ENCODE data around the gene AKAP8.
"Not testable (repeated sequence)": the region's sequence is repeated elsewhere in the genome, so short reads cannot be mapped to it uniquely, and the experiment has no call there.

AKAP8 gene

DNA sequence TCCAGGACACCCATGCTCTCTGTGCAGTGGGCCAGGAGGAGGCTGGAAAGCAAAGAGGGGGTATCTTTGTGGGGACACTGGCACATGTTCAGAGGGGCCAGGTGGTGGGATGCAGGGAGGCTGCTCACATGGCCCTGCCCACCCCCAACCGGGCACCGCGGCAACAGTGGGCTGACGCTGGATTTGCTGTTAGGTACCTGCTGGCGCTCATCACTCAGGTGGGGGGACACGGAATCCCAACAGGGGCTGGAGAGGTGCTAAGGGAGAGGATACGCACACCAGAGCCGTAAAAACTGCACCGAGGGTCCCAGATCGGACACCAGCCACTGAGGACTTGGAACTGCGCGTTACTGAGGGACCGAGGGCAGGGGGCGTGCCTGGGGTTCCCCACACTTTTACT, 20.0 kb upstream of the AKAP8 start:
- H3K27ac Mint-ChIP-seq: no peak overlapping the region
- no peaks in the 10 kb centered on the region for H3K27me3 Mint-ChIP-seq
- peaks cover 14 to 22% of the 10 kb centered on the region in 2 donors for H3K4me1 Mint-ChIP-seq (ENCODE audit: low read depth in 2 of 2)

GRCh38 chr19:15399234-15399515, 19.6 kb upstream of the AKAP8 start:
- Mint-ChIP-seq H3K27me3 (no peaks in the 10 kb centered on the region), H3K36me3 (ENCODE audit: insufficient read depth) (peaks cover 63% of the 10 kb centered on the region), H3K9me3 (no peaks in the 10 kb centered on the region), H3K4me1 (ENCODE audit: low read depth in 2 of 2) (peaks cover 9 to 19% of the 10 kb centered on the region in 2 donors), H3K27ac (no peak overlapping the region), H3K4me3 (no peak overlapping the region)
- DNase-seq (no peak), ATAC-seq (replicated peaks) (no peak)

More for the DNA sequence above, 20.0 kb upstream of the AKAP8 start:
- DNase-seq (no peak), ATAC-seq (replicated peaks) (no peak)
- no peaks in the 10 kb centered on the region for H3K9me3 Mint-ChIP-seq
- H3K4me3 Mint-ChIP-seq: no peak overlapping the region
- H3K36me3 Mint-ChIP-seq (ENCODE audit: insufficient read depth): peaks cover 61% of the 10 kb centered on the region

DNA sequence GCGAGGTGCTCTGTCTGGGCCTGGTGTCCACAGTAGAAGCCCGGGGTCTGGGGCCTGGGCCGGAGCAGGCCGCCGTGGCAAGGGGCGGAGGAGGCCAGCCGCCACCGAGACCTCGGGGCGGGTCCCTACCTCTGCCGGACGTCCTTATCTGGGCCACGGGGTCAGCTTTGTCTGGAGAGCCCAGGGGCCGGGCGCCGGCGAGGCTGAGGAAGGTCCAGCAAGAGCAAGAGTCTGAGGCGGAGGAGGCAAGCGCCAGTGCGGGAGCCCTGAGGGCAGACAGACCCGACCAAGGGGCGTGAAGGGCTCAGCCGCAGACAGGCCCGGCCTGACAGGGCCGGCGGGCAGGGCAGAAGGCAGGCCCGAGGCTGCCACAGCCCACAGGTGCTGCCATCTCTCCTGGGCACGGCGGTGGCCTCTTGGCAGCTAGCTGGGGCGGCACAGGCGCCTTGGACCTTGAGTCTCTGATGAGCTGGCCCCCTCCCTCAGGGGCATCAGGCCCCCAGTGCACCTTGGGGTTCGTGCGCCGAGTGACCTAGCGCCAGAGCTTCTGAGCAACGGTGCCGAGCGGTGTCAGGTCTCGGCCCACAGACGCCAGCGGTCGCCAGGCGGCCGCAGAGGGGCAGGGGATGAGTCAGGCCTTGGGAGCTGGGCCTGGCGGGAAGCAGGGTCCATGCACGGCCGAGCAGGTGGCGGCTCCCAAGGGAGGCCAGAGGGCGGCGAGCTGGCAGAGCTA, 19.1 kb upstream of the AKAP8 start:
- H3K4me3 Mint-ChIP-seq: no peak overlapping the region
- H3K27me3 Mint-ChIP-seq: no peaks in the 10 kb centered on the region
- H3K36me3 Mint-ChIP-seq (ENCODE audit: insufficient read depth): peaks cover 66% of the 10 kb centered on the region
- no peaks in the 10 kb centered on the region for H3K9me3 Mint-ChIP-seq
- ATAC-seq (replicated peaks) (no peak), DNase-seq (no peak)
- peaks cover 8 to 19% of the 10 kb centered on the region in 2 donors for H3K4me1 Mint-ChIP-seq (ENCODE audit: low read depth in 2 of 2)
- H3K27ac Mint-ChIP-seq: no peak overlapping the region

DNA sequence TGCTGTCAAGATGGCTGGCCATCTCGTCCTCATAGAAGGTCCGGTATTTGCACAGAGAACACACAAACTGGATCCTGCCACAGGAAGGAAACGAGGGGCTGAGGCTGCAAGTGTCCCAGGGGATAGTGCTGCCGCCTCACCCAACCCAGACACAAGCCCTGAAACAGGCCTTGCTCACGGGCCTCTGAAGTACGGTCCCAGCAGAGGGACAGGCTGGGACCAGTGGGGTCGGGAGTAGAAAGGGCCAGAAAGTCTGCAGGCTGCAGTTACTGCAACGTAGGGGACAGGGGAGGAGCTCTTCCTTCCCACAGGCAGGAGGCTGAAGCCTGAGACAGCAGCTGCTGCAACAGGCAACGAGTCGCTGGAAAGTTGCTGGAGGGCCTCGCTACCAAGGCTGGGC, 18.2 kb upstream of the AKAP8 start:
- H3K4me3 Mint-ChIP-seq: no peak overlapping the region
- H3K4me1 Mint-ChIP-seq (ENCODE audit: low read depth in 2 of 2): peaks cover 3 to 16% of the 10 kb centered on the region in 2 donors
- ATAC-seq (replicated peaks): no peak
- no peaks in the 10 kb centered on the region for H3K9me3 Mint-ChIP-seq
- no peak for DNase-seq
- peaks cover 73% of the 10 kb centered on the region for H3K36me3 Mint-ChIP-seq (ENCODE audit: insufficient read depth)
- peak overlapping the region in 1 of 2 donors; percentile 87 for H3K27ac Mint-ChIP-seq
- no peaks in the 10 kb centered on the region for H3K27me3 Mint-ChIP-seq

- Mint-ChIP-seq H3K36me3 (ENCODE audit: insufficient read depth) (peaks cover 74% of the 10 kb centered on the region), H3K4me1 (ENCODE audit: low read depth in 2 of 2) (peaks cover 0 to 16% of the 10 kb centered on the region in 2 donors), H3K4me3 (no peak overlapping the region), H3K27ac (peak overlapping the region in 1 of 2 donors; percentile 87), H3K9me3 (no peaks in the 10 kb centered on the region), H3K27me3 (no peaks in the 10 kb centered on the region)
- no peak for DNase-seq
- no peak for ATAC-seq (replicated peaks)
Measured at GRCh38 chr19:15397236-15397635, 17.6 kb upstream of the AKAP8 start.

GRCh38 chr19:15396436-15396835, 16.8 kb upstream of the AKAP8 start:
- peaks cover 78% of the 10 kb centered on the region for H3K36me3 Mint-ChIP-seq (ENCODE audit: insufficient read depth)
- H3K27ac Mint-ChIP-seq: peak overlapping the region; percentile 78 to 87
- DNase-seq (no peak), ATAC-seq (replicated peaks) (no peak)
- H3K4me3 Mint-ChIP-seq: no peak overlapping the region
- H3K27me3 Mint-ChIP-seq: no peaks in the 10 kb centered on the region
- H3K9me3 Mint-ChIP-seq: no peaks in the 10 kb centered on the region
- H3K4me1 Mint-ChIP-seq (ENCODE audit: low read depth in 2 of 2): peaks cover 0 to 16% of the 10 kb centered on the region in 2 donors

DNA sequence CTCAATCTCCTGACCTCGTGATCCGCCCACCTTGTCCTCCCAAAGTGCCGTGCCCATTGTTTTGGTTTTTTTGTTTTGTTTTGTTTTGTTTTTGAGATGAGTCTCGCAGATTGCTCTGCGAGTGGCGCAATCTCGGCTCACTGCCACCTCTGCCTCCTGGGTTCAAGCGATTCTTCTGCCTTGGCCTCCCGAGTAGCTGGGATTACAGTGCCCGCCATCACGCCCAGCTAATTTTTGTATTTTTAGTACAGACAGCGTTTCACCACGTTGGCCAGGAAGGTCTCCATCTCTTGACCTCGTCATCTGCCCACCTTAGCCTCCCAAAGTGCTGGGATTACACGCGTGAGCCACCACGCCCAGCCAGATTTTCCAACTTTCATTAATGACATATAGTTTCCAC, 15.7 kb upstream of the AKAP8 start:
- not testable (repeated sequence) for H3K4me3 Mint-ChIP-seq; DNase-seq; ATAC-seq (replicated peaks); H3K27me3 Mint-ChIP-seq; H3K9me3 Mint-ChIP-seq; H3K27ac Mint-ChIP-seq
- Mint-ChIP-seq H3K36me3 (ENCODE audit: insufficient read depth) (peaks cover 77% of the 10 kb centered on the region), H3K4me1 (ENCODE audit: low read depth in 2 of 2) (peaks cover 2 to 24% of the 10 kb centered on the region in 2 donors)

GRCh38 chr19:15394426-15394825, 14.8 kb upstream of the AKAP8 start:
- H3K27ac Mint-ChIP-seq: peak overlapping the region in 1 of 2 donors; percentile 9
- H3K4me1 Mint-ChIP-seq (ENCODE audit: low read depth in 2 of 2): peaks cover 2 to 27% of the 10 kb centered on the region in 2 donors
- H3K4me3 Mint-ChIP-seq: no peak overlapping the region
- peaks cover 76% of the 10 kb centered on the region for H3K36me3 Mint-ChIP-seq (ENCODE audit: insufficient read depth)
- H3K27me3 Mint-ChIP-seq: no peaks in the 10 kb centered on the region
- no peaks in the 10 kb centered on the region for H3K9me3 Mint-ChIP-seq
- ATAC-seq (replicated peaks): no peak
- no peak for DNase-seq

DNA sequence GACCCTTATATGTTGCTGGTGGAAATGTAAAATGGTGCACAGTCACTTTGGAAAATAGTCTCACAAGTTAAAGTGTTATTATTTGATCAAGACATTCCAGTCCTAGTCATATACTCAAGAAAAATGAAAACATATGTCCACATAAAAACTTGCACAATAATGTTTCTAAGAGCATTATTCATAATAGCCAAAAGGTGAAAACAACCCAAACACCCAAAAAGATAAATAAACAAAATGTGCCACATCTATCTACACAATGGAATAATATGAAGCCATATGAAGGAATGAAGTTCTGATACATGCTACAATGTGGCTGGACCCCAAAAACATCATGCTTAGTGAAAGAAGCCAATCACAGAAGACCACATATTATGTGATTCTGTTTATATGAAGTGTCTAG, 14.4 kb upstream of the AKAP8 start:
- Mint-ChIP-seq H3K36me3 (ENCODE audit: insufficient read depth) (peaks cover 75% of the 10 kb centered on the region), H3K4me1 (ENCODE audit: low read depth in 2 of 2) (peaks cover 2 to 31% of the 10 kb centered on the region in 2 donors), H3K4me3 (no peak overlapping the region), H3K27me3 (no peaks in the 10 kb centered on the region), H3K9me3 (no peaks in the 10 kb centered on the region), H3K27ac (peak overlapping the region in 1 of 2 donors; percentile 9)
- ATAC-seq (replicated peaks): no peak
- no peak for DNase-seq

- ATAC-seq (replicated peaks) (no peak), DNase-seq (no peak)
- Mint-ChIP-seq H3K27me3 (no peaks in the 10 kb centered on the region), H3K9me3 (no peaks in the 10 kb centered on the region), H3K4me1 (ENCODE audit: low read depth in 2 of 2) (peaks cover 2 to 19% of the 10 kb centered on the region in 2 donors), H3K27ac (no peak overlapping the region), H3K4me3 (no peak overlapping the region), H3K36me3 (ENCODE audit: insufficient read depth) (peaks cover 58% of the 10 kb centered on the region)
Measured at GRCh38 chr19:15390814-15391213, 11.2 kb upstream of the AKAP8 start.

DNA sequence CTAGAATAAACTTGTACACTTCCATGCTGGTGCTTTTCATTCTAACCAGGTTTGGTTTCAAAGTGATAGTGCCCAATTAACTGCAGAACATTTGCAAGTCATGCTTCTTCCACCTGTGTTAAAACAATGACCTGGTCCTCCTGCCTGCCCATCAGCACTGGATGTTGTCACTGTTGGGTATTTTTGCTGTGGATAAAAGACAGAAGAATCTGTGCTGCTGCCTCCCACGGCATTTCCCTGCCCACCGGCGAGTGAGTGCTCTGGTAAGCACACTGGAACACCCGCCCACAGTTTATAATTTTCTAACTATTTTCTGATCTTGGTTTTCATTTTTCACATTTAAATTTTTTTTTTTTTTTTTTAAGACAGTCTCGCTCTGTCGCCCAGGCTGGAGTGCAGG, 2.3 kb upstream of the AKAP8 start:
- Mint-ChIP-seq H3K4me3 (peak overlapping the region; percentile 89 to 97), H3K9me3 (no peaks in the 10 kb centered on the region), H3K27ac (peak overlapping the region; percentile 97 to 99), H3K36me3 (ENCODE audit: insufficient read depth) (peaks cover 40% of the 10 kb centered on the region), H3K4me1 (ENCODE audit: low read depth in 2 of 2) (peaks cover 16 to 27% of the 10 kb centered on the region in 2 donors), H3K27me3 (no peaks in the 10 kb centered on the region)
- DNase-seq: no peak
- ATAC-seq (replicated peaks): no peak

DNA sequence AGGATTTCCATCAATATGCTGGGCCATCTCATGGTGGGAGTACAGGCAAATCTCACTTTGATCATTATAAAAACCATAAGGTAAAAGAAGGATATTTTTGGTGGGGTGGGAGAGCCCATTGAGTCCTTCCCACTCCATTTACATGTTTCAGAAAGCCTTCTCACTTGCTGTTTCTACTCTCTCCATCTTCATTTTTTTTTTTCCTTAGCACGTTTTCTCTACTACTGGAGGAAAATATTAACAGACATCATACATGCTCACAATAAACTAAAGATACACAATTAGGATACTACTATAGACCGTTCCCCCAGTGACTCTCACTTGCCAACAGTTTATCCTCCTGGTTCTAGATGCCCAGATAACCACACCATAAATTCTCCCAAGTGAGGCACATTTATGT, 1.8 kb upstream of the AKAP8 start:
- H3K36me3 Mint-ChIP-seq (ENCODE audit: insufficient read depth): peaks cover 43% of the 10 kb centered on the region

GRCh38 chr19:15379999-15380647, 536 bp upstream of the AKAP8 start:
- ATAC-seq (replicated peaks) (peak; percentile 45), DNase-seq (no peak)
- H3K27me3 Mint-ChIP-seq: no peaks in the 10 kb centered on the region
- peaks cover 40% of the 10 kb centered on the region for H3K36me3 Mint-ChIP-seq (ENCODE audit: insufficient read depth)
- H3K9me3 Mint-ChIP-seq: no peaks in the 10 kb centered on the region
- peak overlapping the region; percentile 97 to 99 for H3K27ac Mint-ChIP-seq
- peaks cover 19 to 32% of the 10 kb centered on the region in 2 donors for H3K4me1 Mint-ChIP-seq (ENCODE audit: low read depth in 2 of 2)
- peak overlapping the region; percentile 89 to 97 for H3K4me3 Mint-ChIP-seq

More for the DNA sequence above, 1.8 kb upstream of the AKAP8 start:
- DNase-seq (no peak), ATAC-seq (replicated peaks) (no peak)
- no peaks in the 10 kb centered on the region for H3K27me3 Mint-ChIP-seq
- peaks cover 19 to 32% of the 10 kb centered on the region in 2 donors for H3K4me1 Mint-ChIP-seq (ENCODE audit: low read depth in 2 of 2)
- H3K27ac Mint-ChIP-seq: peak overlapping the region; percentile 97 to 99
- peak overlapping the region; percentile 89 to 97 for H3K4me3 Mint-ChIP-seq
- no peaks in the 10 kb centered on the region for H3K9me3 Mint-ChIP-seq

DNA sequence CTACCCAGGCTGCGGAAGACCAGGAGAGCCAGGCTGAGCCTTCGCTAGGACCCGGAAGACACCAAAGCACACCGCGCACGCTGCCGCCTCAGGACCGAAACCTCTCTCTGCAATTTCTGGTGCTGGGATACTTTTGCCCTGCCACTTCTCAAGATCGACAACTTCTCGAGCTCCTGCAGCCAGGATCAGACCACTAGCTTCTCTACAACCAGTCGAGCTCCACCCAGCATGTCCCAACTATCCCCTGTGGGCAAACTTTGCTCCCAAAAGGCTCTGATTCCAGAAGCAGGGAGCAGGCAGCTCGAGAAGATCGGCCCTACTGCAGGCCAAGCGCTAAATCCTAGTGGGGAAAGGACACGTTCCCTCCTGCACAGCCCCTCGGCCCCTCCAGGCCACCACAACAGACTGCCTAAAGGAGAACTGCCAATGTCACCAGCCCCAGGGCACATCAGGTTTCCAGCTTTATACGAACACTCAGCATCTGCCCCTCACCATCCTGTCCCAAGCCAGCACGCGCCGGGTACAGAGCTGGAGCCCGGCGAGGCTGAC, 979 bp downstream of the AKAP8 start:
- no peaks in the 10 kb centered on the region for H3K27me3 Mint-ChIP-seq
- peak overlapping the region; percentile 97 to 99 for H3K27ac Mint-ChIP-seq
- peaks cover 54% of the 10 kb centered on the region for H3K36me3 Mint-ChIP-seq (ENCODE audit: insufficient read depth)
- ATAC-seq (replicated peaks) (no peak), DNase-seq (peak; percentile 33 to 38 (median 35))
- peak overlapping the region; percentile 89 to 97 for H3K4me3 Mint-ChIP-seq
- no peaks in the 10 kb centered on the region for H3K9me3 Mint-ChIP-seq
- peaks cover 25 to 38% of the 10 kb centered on the region in 2 donors for H3K4me1 Mint-ChIP-seq (ENCODE audit: low read depth in 2 of 2)
